DOHH2 (cell line): Measurements from ENCODE around the gene GRIA2.

Source experiments
- CTCF ChIP-seq: fragments of 200-600 bp; sonication (generic); IDR thresholded peaks from one replicate; pipeline ENCODE4 v1.5.1; 2014; ENCODE audit warnings: antibody characterized with exemption, mild to moderate bottlenecking, low read depth, low read length; ENCODE audit not compliant: poor library complexity, severe bottlenecking
- EZH2phosphoT487 ChIP-seq: fragments of 200-600 bp; sonication (generic); IDR thresholded peaks from 2 replicates; pipeline ENCODE4 v1.6.1; 2017; ENCODE audit warnings: borderline replicate concordance, mild to moderate bottlenecking, antibody characterized with exemption, low read length, moderate library complexity, mixed read lengths

- TF ChIP-seq CTCF = no peak
- no peak for TF ChIP-seq EZH2phosphoT487
Observed at GRCh38 chr4:157185363-157185762, 35.2 kb upstream of the GRIA2 start.
